HepG2 (cell line): Measurements from ENCODE around the gene GNG7. TPM values are rescaled to one million over a fixed set of nuclear protein-coding genes. Genes with fewer than 3 reads are reported as not detected.

ENCODE experiments used
- ATF1 ChIP-seq: IDR thresholded peaks from 2 replicates; pipeline ENCODE4 v1.6.1; 2016; ENCODE audit warnings: mild to moderate bottlenecking, control low read depth
- EP300 ChIP-seq, 3 experiments: sonication (generic) in 1 of 3; formaldehyde crosslinking in 1 of 3; IDR thresholded peaks; 2 replicates each; pipeline versions ENCODE4 v1.5.1 to v1.6.1; 2011 to 2020; ENCODE audit warnings: low read depth in 2 of 3, low read length in 2 of 3, borderline replicate concordance in 1 of 3, improper control_type of control experiment in 1 of 3, mild to moderate bottlenecking in 1 of 3, missing genetic modification reagents in 1 of 3, moderate library complexity in 1 of 3
- NR2C2 ChIP-seq: sonication (generic); formaldehyde crosslinking; IDR thresholded peaks from 2 replicates; pipeline ENCODE4 v1.4.0; 2020; ENCODE audit warnings: missing genetic modification reagents, mild to moderate bottlenecking, moderate library complexity, borderline replicate concordance
- SIX4 ChIP-seq: sonication (generic); formaldehyde crosslinking; IDR thresholded peaks from 2 replicates; pipeline ENCODE4 v1.4.0; 2020; ENCODE audit warnings: missing genetic modification reagents
- SRY ChIP-seq: sonication (generic); formaldehyde crosslinking; IDR thresholded peaks from 2 replicates; pipeline ENCODE4 v1.8.0; 2022; ENCODE audit warnings: mild to moderate bottlenecking, missing genetic modification reagents
- ZIK1 ChIP-seq: sonication (generic); formaldehyde crosslinking; IDR thresholded peaks from 2 replicates; pipeline ENCODE4 v1.5.0; 2020; ENCODE audit warnings: mild to moderate bottlenecking, low read depth, missing genetic modification reagents, borderline replicate concordance
- ZNF383 ChIP-seq: sonication (generic); formaldehyde crosslinking; IDR thresholded peaks from 2 replicates; pipeline ENCODE4 v1.4.0; 2020; ENCODE audit warnings: missing genetic modification reagents, mild to moderate bottlenecking, borderline replicate concordance
- ZNF564 ChIP-seq: sonication (generic); formaldehyde crosslinking; IDR thresholded peaks from 2 replicates; pipeline ENCODE4 v1.8.1; 2023; ENCODE audit warnings: mild to moderate bottlenecking, missing genetic modification reagents
- polyA plus RNA-seq, 8 experiments: library from polyadenylated mRNA; depleted of rRNA in 3 of 8; stranded (reverse) in 7 of 8; unstranded in 1 of 8; fragments of >200 nt; fragmentation: Illumina TruSeq in 4 of 8; extraction: Trizol in 4 of 8; gene quantifications; 2 replicates each; pipeline versions ENCODE4 v1.2.1 to v1.2.3, GENCODE V29; 2011 to 2016; ENCODE audit warnings: low read depth in 4 of 8, missing spikeins in 1 of 8, mixed read lengths in 1 of 8; ENCODE audit not compliant: insufficient read depth in 1 of 8
- total RNA-seq, 5 experiments: library from RNA; depleted of rRNA; stranded (reverse); fragments of >200 nt; fragmentation: Illumina TruSeq; extraction: Trizol; gene quantifications; 2 replicates each; pipeline ENCODE4 v1.2.3, GENCODE V29; 2016; ENCODE audit warnings: low read depth in 1 of 5
- TF ChIP-seq, protein P1 (sequence below): sonication (generic); formaldehyde crosslinking; IDR thresholded peaks from 2 replicates; pipeline ENCODE4 v1.8.1; 2023; ENCODE audit warnings: mild to moderate bottlenecking, missing genetic modification reagents, borderline replicate concordance
- TF ChIP-seq, protein P2 (sequence below): sonication (generic); formaldehyde crosslinking; IDR thresholded peaks from 2 replicates; pipeline ENCODE4 v1.5.1; 2020; ENCODE audit warnings: mild to moderate bottlenecking, missing genetic modification reagents, moderate library complexity
- TF ChIP-seq, protein P3 (sequence below): IDR thresholded peaks from 2 replicates; pipeline ENCODE4 v1.6.1; 2016; ENCODE audit warnings: mild to moderate bottlenecking, missing biosample characterization, missing genetic modification reagents

Gene GNG7
- total and polyA plus RNA-seq, 2 of the 13 experiments (the other 11 are each of a cell fraction or from before 2014, with no cell fraction given) = 1.4 to 3.3 TPM

DNA sequence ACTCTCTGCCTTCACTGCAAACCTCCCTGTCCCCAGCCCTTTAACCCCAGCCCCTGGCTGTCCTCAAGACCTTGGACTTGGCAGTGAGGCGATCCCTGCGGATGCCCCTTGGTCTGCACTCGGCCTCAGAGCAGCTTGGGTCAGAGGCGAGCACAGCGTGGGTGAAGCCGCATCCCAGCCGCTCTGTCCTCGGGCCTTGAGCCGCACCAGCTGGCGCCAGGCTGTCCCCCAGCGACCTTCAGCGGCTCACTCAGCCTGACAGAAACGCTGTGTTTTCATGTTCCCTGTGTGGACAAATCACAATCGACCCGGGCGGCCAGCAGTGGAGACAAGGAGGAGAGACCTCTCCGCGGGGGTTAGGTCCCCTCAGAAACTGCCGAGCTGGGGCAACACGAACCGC is 52.0 kb downstream of the GNG7 start (continued):
- TF ChIP-seq, protein P1, sequence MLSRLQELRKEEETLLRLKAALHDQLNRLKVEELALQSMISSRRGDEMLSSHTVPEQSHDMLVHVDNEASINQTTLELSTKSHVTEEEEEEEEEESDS = no peak
- TF ChIP-seq SRY (no peak), ZNF383 (CRISPR knock-in tag) (no peak), SIX4 (no peak), NR2C2 (peak; percentile 68), ZIK1 (CRISPR knock-in tag) (no peak), EP300 (IDR thresholded peaks at IDR 0.05; ENCODE audit: low read depth in 2 of 2, low read length in 2 of 2) (no peak), EP300 (CRISPR knock-in tag; IDR thresholded peaks at IDR 0.05; ENCODE audit: borderline replicate concordance) (no peak), ZNF564 (CRISPR knock-in tag) (no peak), ATF1 (no peak)
- TF ChIP-seq, protein P2, sequence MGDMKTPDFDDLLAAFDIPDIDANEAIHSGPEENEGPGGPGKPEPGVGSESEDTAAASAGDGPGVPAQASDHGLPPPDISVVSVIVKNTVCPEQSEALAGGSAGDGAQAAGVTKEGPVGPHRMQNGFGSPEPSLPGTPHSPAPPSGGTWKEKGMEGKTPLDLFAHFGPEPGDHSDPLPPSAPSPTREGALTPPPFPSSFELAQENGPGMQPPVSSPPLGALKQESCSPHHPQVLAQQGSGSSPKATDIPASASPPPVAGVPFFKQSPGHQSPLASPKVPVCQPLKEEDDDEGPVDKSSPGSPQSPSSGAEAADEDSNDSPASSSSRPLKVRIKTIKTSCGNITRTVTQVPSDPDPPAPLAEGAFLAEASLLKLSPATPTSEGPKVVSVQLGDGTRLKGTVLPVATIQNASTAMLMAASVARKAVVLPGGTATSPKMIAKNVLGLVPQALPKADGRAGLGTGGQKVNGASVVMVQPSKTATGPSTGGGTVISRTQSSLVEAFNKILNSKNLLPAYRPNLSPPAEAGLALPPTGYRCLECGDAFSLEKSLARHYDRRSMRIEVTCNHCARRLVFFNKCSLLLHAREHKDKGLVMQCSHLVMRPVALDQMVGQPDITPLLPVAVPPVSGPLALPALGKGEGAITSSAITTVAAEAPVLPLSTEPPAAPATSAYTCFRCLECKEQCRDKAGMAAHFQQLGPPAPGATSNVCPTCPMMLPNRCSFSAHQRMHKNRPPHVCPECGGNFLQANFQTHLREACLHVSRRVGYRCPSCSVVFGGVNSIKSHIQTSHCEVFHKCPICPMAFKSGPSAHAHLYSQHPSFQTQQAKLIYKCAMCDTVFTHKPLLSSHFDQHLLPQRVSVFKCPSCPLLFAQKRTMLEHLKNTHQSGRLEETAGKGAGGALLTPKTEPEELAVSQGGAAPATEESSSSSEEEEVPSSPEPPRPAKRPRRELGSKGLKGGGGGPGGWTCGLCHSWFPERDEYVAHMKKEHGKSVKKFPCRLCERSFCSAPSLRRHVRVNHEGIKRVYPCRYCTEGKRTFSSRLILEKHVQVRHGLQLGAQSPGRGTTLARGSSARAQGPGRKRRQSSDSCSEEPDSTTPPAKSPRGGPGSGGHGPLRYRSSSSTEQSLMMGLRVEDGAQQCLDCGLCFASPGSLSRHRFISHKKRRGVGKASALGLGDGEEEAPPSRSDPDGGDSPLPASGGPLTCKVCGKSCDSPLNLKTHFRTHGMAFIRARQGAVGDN (CRISPR knock-in tag) = peak; percentile 75
- TF ChIP-seq, protein P3, sequence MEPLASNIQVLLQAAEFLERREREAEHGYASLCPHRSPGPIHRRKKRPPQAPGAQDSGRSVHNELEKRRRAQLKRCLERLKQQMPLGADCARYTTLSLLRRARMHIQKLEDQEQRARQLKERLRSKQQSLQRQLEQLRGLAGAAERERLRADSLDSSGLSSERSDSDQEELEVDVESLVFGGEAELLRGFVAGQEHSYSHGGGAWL = peak; percentile 56; the same call in 1 of the 2 replicates
